Neural cell (in vitro differentiated cells): ENCODE measurements around the gene ST3GAL4.

Experiments used
- CTCF ChIP-seq: fragments of 450-650 bp; IDR thresholded peaks from 2 replicates; pipeline ENCODE4 v1.5.1; 2014; ENCODE audit warnings: antibody characterized with exemption, mild to moderate bottlenecking, moderate library complexity; ENCODE audit not compliant: poor library complexity, severe bottlenecking
- POLR2AphosphoS5 ChIP-seq: IDR thresholded peaks from 2 replicates; pipeline ENCODE4 v1.6.1; 2012

GRCh38 chr11:126457817-126458216 is 102.3 kb downstream of the ST3GAL4 start:
- TF ChIP-seq POLR2AphosphoS5 (no peak), CTCF (no peak)
